ENCODE data around the gene NFIA. TPM values are rescaled to one million over a fixed set of nuclear protein-coding genes. Genes with fewer than 3 reads are reported as not detected.

Gene NFIA
- polyA plus RNA-seq, 1 donor (not counting 4 experiments of a cell fraction or from before 2014, with no cell fraction given), result 14.7 TPM

DNA sequence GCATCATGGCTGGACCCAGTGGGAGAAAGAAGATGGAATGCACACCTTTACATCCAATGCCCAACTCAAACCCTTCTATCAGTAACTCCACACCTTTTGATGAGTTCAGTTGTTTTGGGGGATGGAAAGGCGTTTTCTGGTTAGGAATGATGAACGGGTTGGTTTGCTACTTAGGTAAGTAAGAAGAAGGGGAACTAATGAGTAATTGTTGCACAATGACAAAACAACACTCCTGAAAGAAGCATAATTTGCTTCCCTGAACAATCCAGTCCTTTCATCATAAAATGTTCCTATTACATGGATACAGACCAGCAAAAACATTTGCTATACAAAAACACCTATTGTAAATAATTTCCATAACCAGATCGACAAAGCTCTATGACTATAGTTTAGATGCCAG is 35.9 kb upstream of the NFIA start:
- Histone ChIP-seq H3K27me3 (ENCODE audit: control insufficient read depth, extremely low read depth, insufficient read depth, low read length) (no peaks in the 10 kb centered on the region), H4K20me1 (ENCODE audit: control insufficient read depth, extremely low read depth, insufficient read depth, low read length) (no peaks in the 10 kb centered on the region), H3K36me3 (ENCODE audit: control insufficient read depth in 2 of 2, extremely low read depth in 1 of 2, insufficient read depth in 2 of 2, low read length in 2 of 2) (no peaks in the 10 kb centered on the region), H3K9ac (ENCODE audit: control insufficient read depth, extremely low read depth, insufficient read depth, low read length) (no peak overlapping the region), H3K79me2 (ENCODE audit: control insufficient read depth, insufficient read depth, low read length) (no peaks in the 10 kb centered on the region), H3K4me1 (ENCODE audit: control insufficient read depth, extremely low read depth, insufficient read depth, low read length) (peaks cover 8% of the 10 kb centered on the region), H3K9me1 (ENCODE audit: control insufficient read depth, extremely low read depth, insufficient read depth, low read length) (no peaks in the 10 kb centered on the region), H3K9me3 (ENCODE audit: control insufficient read depth, low read depth, low read length) (no peaks in the 10 kb centered on the region), H2AFZ (ENCODE audit: control insufficient read depth, low read length) (no peak overlapping the region), H3K27ac (ENCODE audit: control insufficient read depth, insufficient read depth, low read length) (no peak overlapping the region), H3K4me2 (ENCODE audit: control insufficient read depth, extremely low read depth, insufficient read depth, low read depth, low read length) (no peak overlapping the region), H3K4me3 (ENCODE audit: control insufficient read depth in 2 of 3, extremely low read depth in 1 of 3, insufficient read depth in 2 of 3, low read depth in 1 of 3, low read length in 3 of 3) (no peak overlapping the region)
- TF ChIP-seq, protein P1, sequence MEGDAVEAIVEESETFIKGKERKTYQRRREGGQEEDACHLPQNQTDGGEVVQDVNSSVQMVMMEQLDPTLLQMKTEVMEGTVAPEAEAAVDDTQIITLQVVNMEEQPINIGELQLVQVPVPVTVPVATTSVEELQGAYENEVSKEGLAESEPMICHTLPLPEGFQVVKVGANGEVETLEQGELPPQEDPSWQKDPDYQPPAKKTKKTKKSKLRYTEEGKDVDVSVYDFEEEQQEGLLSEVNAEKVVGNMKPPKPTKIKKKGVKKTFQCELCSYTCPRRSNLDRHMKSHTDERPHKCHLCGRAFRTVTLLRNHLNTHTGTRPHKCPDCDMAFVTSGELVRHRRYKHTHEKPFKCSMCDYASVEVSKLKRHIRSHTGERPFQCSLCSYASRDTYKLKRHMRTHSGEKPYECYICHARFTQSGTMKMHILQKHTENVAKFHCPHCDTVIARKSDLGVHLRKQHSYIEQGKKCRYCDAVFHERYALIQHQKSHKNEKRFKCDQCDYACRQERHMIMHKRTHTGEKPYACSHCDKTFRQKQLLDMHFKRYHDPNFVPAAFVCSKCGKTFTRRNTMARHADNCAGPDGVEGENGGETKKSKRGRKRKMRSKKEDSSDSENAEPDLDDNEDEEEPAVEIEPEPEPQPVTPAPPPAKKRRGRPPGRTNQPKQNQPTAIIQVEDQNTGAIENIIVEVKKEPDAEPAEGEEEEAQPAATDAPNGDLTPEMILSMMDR (optimal IDR thresholded peaks at IDR 0.05 in 1 of 3, IDR thresholded peaks at IDR 0.05 in 1 of 3, conservative IDR thresholded peaks at IDR 0.05 in 1 of 3; ENCODE audit: extremely low read depth in 1 of 3, insufficient read depth in 2 of 3, low read length in 3 of 3), result no peak
- no peak for TF ChIP-seq EZH2 (IDR thresholded peaks at IDR 0.05; ENCODE audit: low read length)
- DNase-seq (ENCODE audit: low read depth, low spot score) (no peak), FAIRE-seq (no peak)
- dilution Hi-C loops (cut with MboI; ENCODE audit: extremely low pct_ligation_motif_present, low sequenced_read_pairs), result no loop called here

DNA sequence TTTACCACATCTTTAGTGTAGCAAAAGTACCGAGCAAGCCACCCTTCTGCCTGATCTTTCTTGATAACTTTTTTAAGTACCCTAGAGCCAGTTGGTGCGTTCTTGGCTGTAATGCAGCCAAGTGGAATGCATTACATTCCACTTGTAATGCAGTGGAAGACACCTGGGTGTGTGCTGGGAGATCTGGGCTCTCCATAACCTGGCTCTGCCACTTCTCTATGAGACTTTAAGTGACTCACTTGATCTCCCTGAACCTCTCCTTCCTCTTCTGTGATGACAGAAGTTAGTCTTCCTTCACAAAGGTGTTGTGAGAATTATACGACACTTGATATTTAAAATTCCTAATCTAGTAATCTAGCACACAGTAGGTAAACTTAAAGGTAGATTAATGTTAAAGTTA is 35.3 kb upstream of the NFIA start:
- Histone ChIP-seq H3K9me1 (ENCODE audit: control insufficient read depth, extremely low read depth, insufficient read depth, low read length) (no peaks in the 10 kb centered on the region), H3K27me3 (ENCODE audit: control insufficient read depth, extremely low read depth, insufficient read depth, low read length) (no peaks in the 10 kb centered on the region), H3K4me1 (ENCODE audit: control insufficient read depth, extremely low read depth, insufficient read depth, low read length) (peaks cover 8% of the 10 kb centered on the region), H3K9me3 (ENCODE audit: control insufficient read depth, low read depth, low read length) (no peaks in the 10 kb centered on the region), H3K27ac (ENCODE audit: control insufficient read depth, insufficient read depth, low read length) (no peak overlapping the region), H2AFZ (ENCODE audit: control insufficient read depth, low read length) (no peak overlapping the region), H3K4me3 (ENCODE audit: control insufficient read depth in 2 of 3, extremely low read depth in 1 of 3, insufficient read depth in 2 of 3, low read depth in 1 of 3, low read length in 3 of 3) (no peak overlapping the region), H4K20me1 (ENCODE audit: control insufficient read depth, extremely low read depth, insufficient read depth, low read length) (no peaks in the 10 kb centered on the region), H3K79me2 (ENCODE audit: control insufficient read depth, insufficient read depth, low read length) (no peaks in the 10 kb centered on the region), H3K36me3 (ENCODE audit: control insufficient read depth in 2 of 2, extremely low read depth in 1 of 2, insufficient read depth in 2 of 2, low read length in 2 of 2) (no peaks in the 10 kb centered on the region), H3K9ac (ENCODE audit: control insufficient read depth, extremely low read depth, insufficient read depth, low read length) (no peak overlapping the region), H3K4me2 (ENCODE audit: control insufficient read depth, extremely low read depth, insufficient read depth, low read depth, low read length) (no peak overlapping the region)
- TF ChIP-seq, protein P1 (optimal IDR thresholded peaks at IDR 0.05 in 1 of 3, IDR thresholded peaks at IDR 0.05 in 1 of 3, conservative IDR thresholded peaks at IDR 0.05 in 1 of 3; ENCODE audit: extremely low read depth in 1 of 3, insufficient read depth in 2 of 3, low read length in 3 of 3), result no peak
- TF ChIP-seq EZH2 (IDR thresholded peaks at IDR 0.05; ENCODE audit: low read length), result no peak
- DNase-seq (ENCODE audit: low read depth, low spot score), result no peak
- FAIRE-seq, result peak; percentile 58
- dilution Hi-C loops (cut with MboI; ENCODE audit: extremely low pct_ligation_motif_present, low sequenced_read_pairs), result no loop called here
